Mucosa of gallbladder (tissue), 1 donor: ENCODE measurements around the gene GABRB3. TPM values are rescaled to one million over a fixed set of nuclear protein-coding genes. Genes with fewer than 3 reads are reported as not detected.

Experiments
- DNase-seq: peaks from one replicate; pipeline ENCODE4 v3.0.0-alpha.2; 2020; ENCODE audit warnings: low spot score
- total RNA-seq: library from RNA; stranded (reverse); gene quantifications from one replicate; pipeline ENCODE4 v1.2.1, GENCODE V29; 2021
- donor health status: DM: no; HTN: no; CAD: no.

GABRB3 gene
- total RNA-seq, result 91.6 TPM

- no peak for DNase-seq
Measured at GRCh38 chr15:26772154-26773066, at the start of gene GABRB3. Gene GABRB3 (minus strand): TSS chr15:26773066.

- DNase-seq, result no peak
Measured at GRCh38 chr15:26807517-26808427, 34.9 kb upstream of the GABRB3 start.

- DNase-seq, result no peak
Measured at GRCh38 chr15:26806574-26806973, 33.7 kb upstream of the GABRB3 start.

- DNase-seq, result peak; percentile 81
Measured at GRCh38 chr15:26806151-26806550, 33.3 kb upstream of the GABRB3 start.

GRCh38 chr15:26805470-26805869, 32.6 kb upstream of the GABRB3 start:
- DNase-seq, result peak; percentile 32

GRCh38 chr15:26804063-26804804, 31.4 kb upstream of the GABRB3 start:
- no peak for DNase-seq

- DNase-seq, result no peak
Measured at GRCh38 chr15:26790118-26790517, 17.3 kb upstream of the GABRB3 start.

GRCh38 chr15:26781816-26782215, 8.9 kb upstream of the GABRB3 start:
- no peak for DNase-seq

- DNase-seq, result no peak
Measured at GRCh38 chr15:26773917-26774316, 1.1 kb upstream of the GABRB3 start.

GRCh38 chr15:26773067-26773877, 406 bp upstream of the GABRB3 start:
- peak; percentile 83 for DNase-seq

GRCh38 chr15:26771578-26772153, 1.2 kb downstream of the GABRB3 start:
- DNase-seq, result peak; percentile 61

- DNase-seq, result no peak
Measured at GRCh38 chr15:26771168-26771567, 1.7 kb downstream of the GABRB3 start.

- DNase-seq, result peak; percentile 71
Measured at GRCh38 chr15:26767169-26767670, 5.6 kb downstream of the GABRB3 start.

- no peak for DNase-seq
Measured at GRCh38 chr15:26766262-26766661, 6.6 kb downstream of the GABRB3 start.

- no peak for DNase-seq
Measured at GRCh38 chr15:26759986-26760385, 12.9 kb downstream of the GABRB3 start.

GRCh38 chr15:26758079-26758478, 14.8 kb downstream of the GABRB3 start:
- no peak for DNase-seq

GRCh38 chr15:26757141-26757540, 15.7 kb downstream of the GABRB3 start:
- no peak for DNase-seq

- DNase-seq, result no peak
Measured at GRCh38 chr15:26744894-26745293, 28.0 kb downstream of the GABRB3 start.

GRCh38 chr15:26739791-26740190, 33.1 kb downstream of the GABRB3 start:
- DNase-seq, result no peak

GRCh38 chr15:26738996-26739395, 33.9 kb downstream of the GABRB3 start:
- DNase-seq, result no peak
